CD14-positive monocyte (primary cell): ENCODE results near the gene SPATA45. TPM values are rescaled to one million over a fixed set of nuclear protein-coding genes. Genes with fewer than 3 reads are reported as not detected.

Experiments used
- DNase-seq, 3 donors: peaks; one replicate each; pipeline ENCODE4 v3.0.0-alpha.2; 2011 to 2022
- H2AFZ ChIP-seq: 2 replicates; pipeline ENCODE4 v1.6.0; 2012; ENCODE audit warnings: mild to moderate bottlenecking, low read depth, low read length, inconsistent platforms; ENCODE audit not compliant: insufficient read depth, poor library complexity, severe bottlenecking
- H3K27ac ChIP-seq, 2 donors: 1 replicate in 1 of 2; 2 replicates in 1 of 2; pipeline ENCODE4 v1.5.1; 2012 to 2013; ENCODE audit warnings: low read length in 2 of 2, control low read depth in 1 of 2, inconsistent platforms in 1 of 2, low read depth in 1 of 2, mild to moderate bottlenecking in 1 of 2
- H3K27me3 ChIP-seq, 2 donors: one replicate each; pipeline versions ENCODE4 v1.6.0 to v1.6.1; 2011 to 2013; ENCODE audit warnings: low read length in 2 of 2; ENCODE audit not compliant: control insufficient read depth in 2 of 2, insufficient read depth in 2 of 2
- H3K36me3 ChIP-seq, 2 donors: replicated peaks in 1 of 2; 1 replicate in 1 of 2; 2 replicates in 1 of 2; pipeline versions ENCODE4 v1.5.1 to v1.6.1; 2012 to 2013; ENCODE audit warnings: low read length in 2 of 2, control low read depth in 1 of 2, inconsistent platforms in 1 of 2, mild to moderate bottlenecking in 1 of 2; ENCODE audit not compliant: insufficient read depth in 2 of 2, control insufficient read depth in 1 of 2
- H3K4me1 ChIP-seq, 2 donors: 1 replicate in 1 of 2; 2 replicates in 1 of 2; pipeline versions ENCODE4 v1.5.1 to v1.6.1; 2012 to 2013; ENCODE audit warnings: low read length in 2 of 2, control low read depth in 1 of 2, inconsistent platforms in 1 of 2, mild to moderate bottlenecking in 1 of 2, moderate library complexity in 1 of 2; ENCODE audit not compliant: insufficient read depth in 2 of 2, control insufficient read depth in 1 of 2
- H3K4me2 ChIP-seq: replicated peaks from 2 replicates; pipeline ENCODE3; 2012; ENCODE audit warnings: low read length, moderate library complexity, mild to moderate bottlenecking; ENCODE audit not compliant: poor library complexity, severe bottlenecking; ENCODE audit errors: extremely low read depth
- H3K4me3 ChIP-seq, 3 experiments: fragments of 200-600 bp in 1 of 3; sonication (generic) in 1 of 3; replicated peaks in 1 of 3; 1 replicate in 2 of 3; 2 replicates in 1 of 3; pipeline ENCODE4 v1.5.1; 2011 to 2013; ENCODE audit warnings: low read length in 3 of 3, mild to moderate bottlenecking in 3 of 3, control low read depth in 2 of 3, low read depth in 2 of 3, inconsistent platforms in 1 of 3, moderate library complexity in 1 of 3
- H3K79me2 ChIP-seq: 2 replicates; pipeline ENCODE4 v1.6.0; 2012; ENCODE audit warnings: mild to moderate bottlenecking, control low read depth, inconsistent platforms, low read length, moderate library complexity; ENCODE audit not compliant: insufficient read depth
- H3K9ac ChIP-seq: 2 replicates; pipeline ENCODE4 v1.6.0; 2017; ENCODE audit warnings: low read length, mild to moderate bottlenecking; ENCODE audit not compliant: insufficient read depth, poor library complexity, severe bottlenecking
- H3K9me3 ChIP-seq, 2 donors: replicated peaks in 1 of 2; 1 replicate in 1 of 2; 2 replicates in 1 of 2; pipeline versions ENCODE4 v1.5.1 to v1.6.1; 2012 to 2013; ENCODE audit warnings: low read length in 2 of 2, control low read depth in 1 of 2; ENCODE audit not compliant: control insufficient read depth in 1 of 2, insufficient read depth in 1 of 2
- H4K20me1 ChIP-seq: 2 replicates; pipeline ENCODE4 v1.6.0; 2012; ENCODE audit warnings: mild to moderate bottlenecking, low read length, control low read depth, moderate library complexity; ENCODE audit not compliant: insufficient read depth
- H3K27ac Mint-ChIP-seq, 7 donors: one replicate each; pipeline ENCODE4 v1.8.0; 2020; ENCODE audit warnings: mild to moderate bottlenecking in 7 of 7, mixed read lengths in 7 of 7, moderate library complexity in 6 of 7, inconsistent platforms in 2 of 7
- H3K27me3 Mint-ChIP-seq, 3 donors: one replicate each; pipeline ENCODE4 v1.8.0; 2021 to 2022; ENCODE audit warnings: low read depth in 3 of 3, mild to moderate bottlenecking in 3 of 3, mixed read lengths in 3 of 3, moderate library complexity in 3 of 3, inconsistent platforms in 1 of 3
- H3K36me3 Mint-ChIP-seq, 2 donors: one replicate each; pipeline ENCODE4 v1.8.0; 2020; ENCODE audit warnings: mixed read lengths in 2 of 2, inconsistent platforms in 1 of 2, mild to moderate bottlenecking in 1 of 2
- H3K4me1 Mint-ChIP-seq: one replicate; pipeline ENCODE4 v1.8.0; 2020; ENCODE audit warnings: mild to moderate bottlenecking, mixed read lengths
- H3K4me3 Mint-ChIP-seq, 2 donors: one replicate each; pipeline ENCODE4 v1.8.0; 2020; ENCODE audit warnings: mild to moderate bottlenecking in 2 of 2, mixed read lengths in 2 of 2, moderate library complexity in 1 of 2
- H3K9me3 Mint-ChIP-seq, 7 donors: one replicate each; pipeline ENCODE4 v1.8.0; 2020 to 2022; ENCODE audit warnings: mixed read lengths in 7 of 7, mild to moderate bottlenecking in 6 of 7, moderate library complexity in 6 of 7, inconsistent platforms in 2 of 7
- CTCF ChIP-seq: fragments of 200-600 bp; IDR thresholded peaks from one replicate; pipeline ENCODE4 v1.8.0; 2022; ENCODE audit warnings: antibody characterized with exemption, mild to moderate bottlenecking
- WGBS: methylation state at CpG from one replicate; pipeline ENCODE4 v1.1.5; 2013; ENCODE audit warnings: missing lambda C conversion rate; ENCODE audit not compliant: insufficient coverage; 5-methylcytosine and 5-hydroxymethylcytosine counted together
- intact Hi-C, 2 donors: fragments of 100-400 bp; cut with micrococcal nuclease; formaldehyde crosslinking; loops; one replicate each; pipeline versions ENCODE4 v1.15.0 to v1.15.1; 2023
- polyA plus RNA-seq, 3 donors: library from polyadenylated mRNA; depleted of rRNA in 1 of 3; unstranded in 2 of 3; stranded (reverse) in 1 of 3; fragments of 300-500 nt in 2 of 3; fragments of >200 nt in 1 of 3; fragmentation: Illumina TruSeq in 2 of 3; gene quantifications; 1 replicate in 2 of 3; 2 replicates in 1 of 3; pipeline ENCODE4 v1.2.3, GENCODE V29; 2012 to 2021

Gene SPATA45
- polyA plus RNA-seq, 3 donors: 0.29 TPM; not detected in 2

GRCh38 chr1:212794561-212795014, 52.9 kb downstream of the SPATA45 start:
- H3K4me3 ChIP-seq: peak overlapping the region; percentile 2 to 64 (median 31)

DNA sequence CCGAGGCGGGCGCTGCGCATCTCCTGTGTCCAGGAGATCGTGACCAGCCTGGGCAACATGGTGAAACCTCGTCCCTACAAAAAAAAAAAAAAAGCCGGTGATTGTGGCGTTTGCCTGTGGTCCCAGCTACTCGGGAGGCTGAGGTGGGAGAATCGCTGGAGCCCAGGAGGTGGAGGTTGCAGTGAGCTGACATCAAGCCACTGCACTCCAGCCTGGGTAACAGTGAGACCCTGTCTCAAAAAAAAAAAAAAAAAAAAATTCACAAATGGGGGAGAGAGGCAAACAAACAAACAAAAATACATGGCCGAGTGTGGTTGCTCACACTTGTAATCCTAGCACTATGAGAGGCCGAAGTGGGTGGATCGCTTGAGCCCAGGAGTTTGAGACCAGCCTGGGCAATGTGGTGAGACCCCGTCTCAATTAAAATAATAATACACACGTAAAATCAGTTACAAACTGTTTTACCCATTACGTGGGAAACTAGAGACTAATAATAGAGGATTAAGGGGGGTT, 55.0 kb downstream of the SPATA45 start:
- Mint-ChIP-seq H3K27ac (peak overlapping the region; percentile 97 to 100 (median 98)), H3K4me3 (peak overlapping the region; percentile 97 to 100), H3K4me1 (peaks cover 38% of the 10 kb centered on the region), H3K36me3 (peaks cover 15 to 18% of the 10 kb centered on the region in 2 donors), H3K27me3 (no peaks in the 10 kb centered on the region), H3K9me3 (peaks cover 0 to 7% (median 0%) of the 10 kb centered on the region in 7 donors)
- H3K4me3 ChIP-seq: peak overlapping the region; percentile 84 to 96 (median 92)
- H3K4me2 ChIP-seq: peak overlapping the region; percentile 94
- H3K9me3 ChIP-seq: no peaks in the 10 kb centered on the region
- H3K79me2 ChIP-seq: peaks cover 61% of the 10 kb centered on the region
- H3K27ac ChIP-seq: peak overlapping the region; percentile 96 to 98
- no peaks in the 10 kb centered on the region for H4K20me1 ChIP-seq
- intact Hi-C loops: loop anchor here (5.0 to 10.0 kb wide), 5 partner anchors 40 to 222 kb away; partner anchors contain the start of genes FLVCR1 (in 2 of the 2) and ANGEL2 (in 1 of the 2)
- peak overlapping the region; percentile 95 for H2AFZ ChIP-seq
- H3K4me1 ChIP-seq: peaks cover 53% of the 10 kb centered on the region in 2 donors
- TF ChIP-seq CTCF: no peak
- H3K36me3 ChIP-seq: peaks cover 6 to 13% of the 10 kb centered on the region in 2 donors
- H3K9ac ChIP-seq: peak overlapping the region; percentile 87
- 33% methylated on average over 3 of the region's 16 CpGs for WGBS
- DNase-seq: no peak
- no peaks in the 10 kb centered on the region for H3K27me3 ChIP-seq

More at GRCh38 chr1:212794561-212795014, 52.9 kb downstream of the SPATA45 start:
- Mint-ChIP-seq H3K4me3 (peak overlapping the region; percentile 70 to 75), H3K9me3 (peaks cover 0 to 7% (median 0%) of the 10 kb centered on the region in 7 donors), H3K36me3 (peaks cover 22 to 23% of the 10 kb centered on the region in 2 donors), H3K27ac (peak overlapping the region; percentile 90 to 98 (median 93)), H3K27me3 (peaks cover 0 to 1% (median 0%) of the 10 kb centered on the region in 3 donors), H3K4me1 (peaks cover 42% of the 10 kb centered on the region)
- peak overlapping the region; percentile 60 for H3K4me2 ChIP-seq
- H3K4me1 ChIP-seq: peaks cover 58 to 60% of the 10 kb centered on the region in 2 donors
- no CpG with 5 or more reads among the region's 1 CpG for WGBS
- intact Hi-C loops: loop anchor here (5.0 to 10.0 kb wide), 5 partner anchors 42 to 220 kb away; partner anchors contain the start of genes FLVCR1 (in 2 of the 2) and ANGEL2 (in 1 of the 2)
- no peak for TF ChIP-seq CTCF
- peaks cover 39% of the 10 kb centered on the region for H3K79me2 ChIP-seq
- H3K36me3 ChIP-seq: peaks cover 11 to 16% of the 10 kb centered on the region in 2 donors
- H3K9ac ChIP-seq: no peak overlapping the region
- DNase-seq: peak; percentile 79 to 91 (median 89)
- peak overlapping the region; percentile 61 for H2AFZ ChIP-seq
- no peaks in the 10 kb centered on the region for H4K20me1 ChIP-seq
- peak overlapping the region; percentile 80 for H3K27ac ChIP-seq
- no peaks in the 10 kb centered on the region for H3K27me3 ChIP-seq
- H3K9me3 ChIP-seq: no peaks in the 10 kb centered on the region
